SK-N-SH (cell line): Measurements from ENCODE around the gene KCNE3. TPM values are rescaled to one million over a fixed set of nuclear protein-coding genes. Genes with fewer than 3 reads are reported as not detected.

Experiments used
- CTCF ChIA-PET: fragments of 300-600, 350-600 bp; formaldehyde crosslinking; extraction: SDS; loops from one replicate; lab custom pipeline; 2021; lab: Yijun Ruan, JAX
- POLR2A ChIA-PET: fragments of 350-600 bp; sonication (Branson Sonifier 250); formaldehyde crosslinking; extraction: SDS; loops from one replicate; lab custom pipeline; 2020; ENCODE audit warnings: antibody characterized with exemption, inconsistent platforms; lab: Yijun Ruan, JAX
- DNase-seq: peaks from one replicate; pipeline ENCODE4 v3.0.0; 2012
- H2AFZ ChIP-seq: fragments of 200-600 bp; sonication (generic); 2 replicates; pipeline ENCODE4 v1.8.1; 2016; ENCODE audit warnings: antibody characterized with exemption, mild to moderate bottlenecking, low read depth
- H3F3A ChIP-seq: fragments of 200-600 bp; sonication (generic); replicated peaks from 2 replicates; pipeline ENCODE3; 2016; ENCODE audit warnings: antibody characterized with exemption, mild to moderate bottlenecking; ENCODE audit not compliant: insufficient read depth
- H3K27ac ChIP-seq, 2 experiments: fragments of 200-500 bp in 1 of 2; fragments of 200-600 bp in 1 of 2; sonication (Bioruptor generic) in 1 of 2; sonication (generic), shearing (Covaris generic) in 1 of 2; 2 replicates each; pipeline versions ENCODE4 v1.5.1 to v1.6.1; 2014 to 2016; ENCODE audit warnings: low read depth in 2 of 2, inconsistent platforms in 1 of 2, low read length in 1 of 2, mild to moderate bottlenecking in 1 of 2, mixed read lengths in 1 of 2
- H3K27me3 ChIP-seq: fragments of 200-600 bp; sonication (generic), shearing (Covaris generic); 2 replicates; pipeline ENCODE4 v1.6.1; 2016; ENCODE audit warnings: mixed run types; ENCODE audit not compliant: insufficient read depth
- H3K36me3 ChIP-seq, 2 experiments: fragments of 200-500 bp in 1 of 2; fragments of 200-600 bp in 1 of 2; sonication (Bioruptor generic) in 1 of 2; sonication (generic) in 1 of 2; replicated peaks in 1 of 2; 2 replicates each; pipeline versions ENCODE3 to v1.5.1; 2014 to 2016; ENCODE audit warnings: low read length in 1 of 2, mild to moderate bottlenecking in 1 of 2; ENCODE audit not compliant: insufficient read depth in 2 of 2, control insufficient read depth in 1 of 2
- H3K4me1 ChIP-seq, 2 experiments: fragments of 200-500 bp in 1 of 2; fragments of 200-600 bp in 1 of 2; sonication (Bioruptor generic) in 1 of 2; sonication (generic), shearing (Covaris generic) in 1 of 2; 2 replicates each; pipeline versions ENCODE4 v1.5.1 to v1.6.1; 2014 to 2016; ENCODE audit warnings: low read depth in 1 of 2, low read length in 1 of 2, mixed run types in 1 of 2; ENCODE audit not compliant: insufficient read depth in 2 of 2, control insufficient read depth in 1 of 2
- H3K4me2 ChIP-seq: fragments of 200-600 bp; sonication (generic), shearing (Covaris generic); 2 replicates; pipeline ENCODE4 v1.6.1; 2017; ENCODE audit warnings: mixed run types
- H3K4me3 ChIP-seq, 2 experiments: fragments of 200-500 bp in 1 of 2; fragments of 200-600 bp in 1 of 2; sonication (Bioruptor generic) in 1 of 2; sonication (generic), shearing (Covaris generic) in 1 of 2; 2 replicates each; pipeline versions ENCODE4 v1.5.1 to v1.8.1; 2014 to 2016; ENCODE audit warnings: low read depth in 2 of 2, inconsistent platforms in 1 of 2, low read length in 1 of 2, mild to moderate bottlenecking in 1 of 2, mixed read lengths in 1 of 2, moderate library complexity in 1 of 2
- H3K79me2 ChIP-seq: fragments of 200-600 bp; sonication (generic); 2 replicates; pipeline ENCODE4 v1.8.1; 2017; ENCODE audit warnings: mild to moderate bottlenecking; ENCODE audit not compliant: insufficient read depth
- H3K9ac ChIP-seq: fragments of 200-600 bp; sonication (generic); 2 replicates; pipeline ENCODE4 v1.6.1; 2017; ENCODE audit warnings: mixed run types
- H3K9me2 ChIP-seq: fragments of 200-600 bp; sonication (generic); 2 replicates; pipeline ENCODE4 v1.6.1; 2017; ENCODE audit warnings: mixed run types
- H3K9me3 ChIP-seq: fragments of 200-600 bp; sonication (generic); 2 replicates; pipeline ENCODE4 v1.6.1; 2017; ENCODE audit warnings: mixed run types, mild to moderate bottlenecking, moderate library complexity
- H4K20me1 ChIP-seq: fragments of 200-600 bp; sonication (generic); 2 replicates; pipeline ENCODE4 v1.6.1; 2017; ENCODE audit warnings: mild to moderate bottlenecking, mixed run types; ENCODE audit not compliant: insufficient read depth
- CHD2 ChIP-seq: fragments of 150-350 bp; IDR thresholded peaks from 2 replicates; pipeline ENCODE4 v1.6.1; 2018; ENCODE audit warnings: low read length; ENCODE audit not compliant: partially characterized antibody
- WGBS: methylation state at CpG from one replicate; pipeline ENCODE4 v1.1.6; 2017; ENCODE audit warnings: low lambda C conversion rate; 5-methylcytosine and 5-hydroxymethylcytosine counted together
- polyA plus RNA-seq, 3 experiments: library from polyadenylated mRNA; depleted of rRNA; stranded (reverse); fragments of >200 nt; gene quantifications; 2 replicates each; pipeline ENCODE4 v1.2.3, GENCODE V29; 2012
- small RNA-seq, 7 experiments: library from RNA; depleted of rRNA; stranded (forward); fragments of <200 nt; gene quantifications; one replicate each; pipeline ENCODE3, GENCODE V24; 2012

Gene KCNE3
- polyA plus RNA-seq, 1 of the 3 experiments (the other 2 are of a cell fraction) = not detected

DNA sequence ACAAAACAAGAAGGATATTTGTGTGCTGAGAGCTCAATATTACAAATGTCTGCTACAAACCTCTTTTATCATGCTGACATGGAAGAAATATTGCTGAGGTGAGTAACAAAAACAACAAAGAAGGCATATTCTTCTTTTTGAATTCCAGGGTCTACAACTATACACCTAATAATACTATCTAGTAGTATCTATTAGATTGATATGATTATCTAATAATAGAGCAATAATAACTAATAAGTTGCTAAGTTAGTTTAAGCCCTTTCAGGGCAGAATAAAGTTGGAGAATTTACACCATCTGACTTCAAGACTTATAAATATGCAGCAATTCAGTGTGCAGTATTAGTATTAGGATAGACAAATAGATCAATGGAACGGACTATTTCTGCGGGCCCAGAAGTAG is 57.7 kb downstream of the KCNE3 start:
- Histone ChIP-seq H3K36me3 (no peaks in the 10 kb centered on the region), H3K27me3 (no peaks in the 10 kb centered on the region), H3K4me3 (no peak overlapping the region), H3K4me1 (no peaks in the 10 kb centered on the region), H3K9ac (no peak overlapping the region), H3F3A (peaks cover 2% of the 10 kb centered on the region), H3K9me3 (no peaks in the 10 kb centered on the region), H3K79me2 (no peaks in the 10 kb centered on the region; the same call in 1 of the 2 replicates), H3K9me2 (no peaks in the 10 kb centered on the region), H3K4me2 (no peak overlapping the region), H3K27ac (no peak overlapping the region), H2AFZ (0 out of 2 replicates have a peak overlapping the region, but pooled peaks have one; percentile 26), H4K20me1 (no peaks in the 10 kb centered on the region)
- 90% methylated on average over 2 of the region's 2 CpGs for WGBS
- no peak for TF ChIP-seq CHD2
- DNase-seq = no peak
- POLR2A ChIA-PET = no interaction called here
- CTCF ChIA-PET = interaction anchor here (1.1 kb wide), 1 partner anchor 40 kb away, joined by 5 read pairs; no protein-coding TSS in a partner anchor

Small RNAs within 50 kb of the gene (small RNA-seq; reads per million reads assigned to genes)
- 0 reads per million in 7 experiments for gene CYCSP27

Other genes with a start within 250 kb of the KCNE3 start
- gene P4HA3, start 155.9 kb downstream of the KCNE3 start, polyA plus RNA-seq (2012; rRNA removed) = 8.4 and 9.0 TPM in 2 replicates
- gene PGM2L1, start 69.1 kb downstream of the KCNE3 start, polyA plus RNA-seq (2012; rRNA removed) = 0.90 and 1.0 TPM in 2 replicates
- 4.6 and 5.3 TPM in 2 replicates for gene LIPT2, start 26.2 kb upstream of the KCNE3 start, polyA plus RNA-seq (2012; rRNA removed)
- gene POLD3, start 125.0 kb upstream of the KCNE3 start, polyA plus RNA-seq (2012; rRNA removed) = 7.9 and 9.5 TPM in 2 replicates